Ammon's horn (tissue), 1 donor: ENCODE results near the gene PKHD1.
A peak's percentile ranks its signal among the peaks of the same experiment; 100 is the strongest.

Experiments used
- DNase-seq: peaks from one replicate; pipeline ENCODE4 v3.0.0-alpha.2; 2016; ENCODE audit warnings: low spot score

PKHD1 gene

DNA sequence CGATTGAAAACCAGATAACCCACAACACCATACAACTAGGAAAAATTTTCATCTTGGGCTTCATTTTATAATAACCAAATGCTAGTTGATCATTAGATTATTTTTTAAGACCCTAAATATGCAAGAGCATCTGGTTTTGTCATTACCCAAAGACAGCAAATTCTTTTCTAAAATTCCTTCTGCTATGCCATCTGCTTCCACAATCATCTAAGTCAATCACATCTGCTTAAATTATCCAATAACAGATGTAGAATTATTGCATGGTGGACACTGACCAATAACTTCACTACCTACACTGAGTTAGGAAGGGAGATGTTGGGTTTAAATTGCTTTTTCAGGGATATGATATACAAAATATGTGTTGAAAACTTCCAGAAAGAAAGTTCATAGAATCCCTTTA, 41.9 kb downstream of the PKHD1 start:
- no peak for DNase-seq

- DNase-seq: no peak
These were observed 42.4 kb downstream of the PKHD1 start for GRCh38 chr6:52045033-52045432.

DNA sequence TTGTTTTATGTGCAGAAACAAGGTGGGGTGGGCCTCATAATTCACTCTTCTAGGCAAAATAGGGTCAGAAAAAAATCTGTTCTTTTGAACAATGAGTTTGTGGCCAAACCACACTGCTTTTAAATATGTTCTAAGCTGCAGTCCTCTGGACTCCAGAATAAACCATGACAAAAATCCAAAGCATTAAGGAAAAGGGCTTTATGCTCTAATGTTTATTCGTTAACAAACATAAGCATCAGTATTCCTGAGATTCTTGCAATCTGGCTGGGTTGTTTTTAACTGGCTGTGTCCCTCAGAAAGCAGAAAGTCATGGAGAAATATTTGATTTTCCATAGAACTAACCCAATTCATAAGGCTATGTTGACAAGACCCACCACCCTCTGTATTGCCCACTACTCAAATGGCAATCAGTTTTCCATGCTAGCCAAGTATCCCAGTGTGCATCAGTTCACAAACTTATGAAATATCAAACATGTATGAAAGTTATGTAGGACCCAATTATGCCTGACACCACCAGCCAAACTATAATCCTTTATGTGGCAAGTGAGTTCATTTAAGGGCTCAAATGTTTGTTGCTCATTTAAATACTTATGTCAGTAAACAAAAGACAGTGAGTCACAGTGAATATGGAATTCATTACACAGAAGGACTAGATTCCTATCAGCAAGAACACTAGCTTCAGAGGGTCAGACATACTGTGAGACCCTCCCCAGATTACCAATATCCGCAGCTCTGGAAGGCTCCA, 45.1 kb downstream of the PKHD1 start:
- DNase-seq: no peak

GRCh38 chr6:52041134-52041533, 46.3 kb downstream of the PKHD1 start:
- no peak for DNase-seq

- no peak for DNase-seq
These were observed 59.7 kb downstream of the PKHD1 start for GRCh38 chr6:52027699-52028098.

- no peak for DNase-seq
These were observed 62.9 kb downstream of the PKHD1 start for GRCh38 chr6:52024451-52025068.

- no peak for DNase-seq
These were observed 64.7 kb downstream of the PKHD1 start for GRCh38 chr6:52022675-52023074.

DNA sequence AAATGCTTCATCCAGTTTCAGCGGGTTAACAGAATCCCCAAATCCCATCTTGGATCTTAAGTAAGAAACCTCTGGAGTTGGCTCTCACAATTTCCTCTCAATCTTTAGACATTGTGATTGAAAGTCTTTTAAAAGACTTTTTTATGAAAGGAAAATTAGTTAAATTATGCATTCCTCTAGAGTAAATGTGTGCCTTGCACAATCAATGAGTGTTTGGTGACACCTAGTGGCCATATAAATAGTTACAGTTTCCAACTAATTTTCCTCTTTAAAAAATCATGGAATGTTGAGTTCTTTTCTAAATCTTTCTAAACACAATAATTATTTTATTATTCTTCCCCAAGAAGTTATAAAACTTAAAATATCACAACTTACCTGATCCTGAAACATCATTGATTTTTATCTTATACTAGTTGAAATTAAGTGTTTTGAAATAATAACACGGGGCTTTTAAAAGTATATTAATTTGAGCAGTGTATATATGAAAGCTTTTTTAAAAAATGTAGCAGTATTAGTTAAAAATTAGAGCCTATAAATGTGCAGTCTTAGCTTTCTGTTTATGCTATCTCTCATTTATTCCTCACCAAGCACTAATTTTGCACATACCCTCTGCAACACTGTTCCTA, 66.4 kb downstream of the PKHD1 start:
- peak; percentile 47 for DNase-seq

GRCh38 chr6:52019881-52020280, 67.5 kb downstream of the PKHD1 start:
- no peak for DNase-seq

DNA sequence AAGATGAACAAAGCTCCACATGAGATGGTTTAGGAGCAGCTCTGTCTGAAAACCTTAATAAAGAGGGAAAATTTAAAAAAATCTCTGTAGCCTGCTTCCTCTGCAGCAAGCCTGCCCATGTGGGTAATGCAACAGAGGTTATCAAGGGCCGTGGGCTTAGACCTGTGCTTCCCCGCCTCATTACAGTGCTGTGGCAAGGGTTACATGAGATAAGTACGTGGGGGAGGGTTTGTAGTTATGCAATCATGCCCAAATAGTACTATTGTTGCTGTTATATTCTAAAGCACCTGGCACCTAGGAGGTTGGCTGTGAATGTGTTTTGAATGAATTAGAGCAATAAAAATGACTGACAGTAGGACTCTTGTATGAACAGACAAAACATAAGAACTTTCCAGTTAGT, 68.3 kb downstream of the PKHD1 start:
- DNase-seq: no peak

DNA sequence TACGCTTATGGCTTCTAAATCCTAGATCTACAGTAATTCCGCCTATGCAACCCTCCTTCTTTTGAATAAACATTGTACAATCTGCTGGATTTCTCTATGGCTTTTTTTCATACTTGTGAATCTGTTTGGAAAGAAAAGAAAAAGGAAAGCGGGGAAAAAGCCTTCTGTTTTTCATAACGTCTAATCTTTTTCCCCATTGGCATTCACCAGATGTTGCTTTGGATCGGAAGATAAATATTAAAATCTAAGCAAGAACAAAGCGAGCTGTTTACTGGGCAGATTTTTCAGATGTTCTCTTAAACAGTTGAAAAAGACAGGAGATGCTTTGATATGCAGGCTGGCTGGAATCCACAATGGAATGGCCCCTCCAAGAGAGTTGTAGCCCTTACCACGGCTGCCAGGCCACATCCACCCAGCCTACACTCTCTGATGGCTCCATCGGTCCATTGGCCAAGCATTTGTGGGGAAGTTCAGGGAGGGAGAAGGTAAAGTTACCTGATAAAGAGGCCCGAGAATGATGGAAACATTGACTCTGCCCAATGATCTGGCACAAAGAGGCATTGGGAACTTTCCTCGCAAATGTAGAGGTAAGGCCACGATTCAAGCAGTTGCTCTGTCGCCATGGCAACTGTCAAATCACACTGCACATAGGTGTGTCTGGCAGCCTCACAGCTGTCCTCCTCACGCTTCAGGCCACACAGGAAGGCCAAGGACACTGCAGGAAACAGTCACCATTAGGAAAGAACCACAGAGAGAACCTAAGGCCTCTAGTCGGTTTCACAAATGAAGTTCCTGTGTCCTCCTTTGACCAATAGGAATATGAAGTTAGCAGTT, 70.3 kb downstream of the PKHD1 start:
- DNase-seq: no peak

DNA sequence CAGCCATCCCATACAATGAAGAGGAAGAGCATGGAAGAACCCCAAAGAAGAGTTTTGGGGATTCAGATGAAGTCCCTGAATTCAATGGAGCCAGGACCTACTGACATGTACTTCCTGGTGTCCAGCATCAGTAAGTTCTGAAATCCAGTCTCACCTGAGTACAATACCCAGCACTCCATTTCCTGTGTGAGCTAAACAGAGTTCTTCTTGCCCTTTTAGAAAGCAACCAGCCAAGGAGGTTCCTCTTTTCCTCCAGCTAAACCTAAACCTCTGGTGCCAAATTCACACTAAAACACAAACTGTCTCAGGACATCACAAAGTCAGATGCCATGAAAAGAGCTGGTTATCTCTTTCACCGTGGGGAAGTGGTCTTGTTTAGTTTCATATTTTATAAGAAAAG, 71.5 kb downstream of the PKHD1 start:
- DNase-seq: no peak

DNA sequence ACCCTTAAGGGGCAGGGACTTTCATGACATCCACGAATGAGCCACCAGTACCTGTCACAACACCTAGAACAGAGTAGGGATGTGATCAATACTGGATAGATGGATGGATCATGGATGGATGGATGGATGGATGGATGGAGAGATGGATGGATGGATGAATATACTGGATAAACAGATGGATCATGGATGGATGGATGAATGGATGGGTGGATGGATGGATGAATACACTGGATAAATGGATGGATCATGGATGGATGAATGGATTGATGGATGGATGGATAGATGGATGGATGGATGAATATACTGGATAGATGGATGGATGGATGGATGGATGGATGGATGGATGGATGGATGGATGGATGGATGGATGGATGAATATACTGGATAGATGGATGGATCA, 73.0 kb downstream of the PKHD1 start:
- no peak for DNase-seq

GRCh38 chr6:52013035-52013434, 74.4 kb downstream of the PKHD1 start:
- DNase-seq: no peak

- no peak for DNase-seq
These were observed 74.8 kb downstream of the PKHD1 start for GRCh38 chr6:52012582-52012981.

DNA sequence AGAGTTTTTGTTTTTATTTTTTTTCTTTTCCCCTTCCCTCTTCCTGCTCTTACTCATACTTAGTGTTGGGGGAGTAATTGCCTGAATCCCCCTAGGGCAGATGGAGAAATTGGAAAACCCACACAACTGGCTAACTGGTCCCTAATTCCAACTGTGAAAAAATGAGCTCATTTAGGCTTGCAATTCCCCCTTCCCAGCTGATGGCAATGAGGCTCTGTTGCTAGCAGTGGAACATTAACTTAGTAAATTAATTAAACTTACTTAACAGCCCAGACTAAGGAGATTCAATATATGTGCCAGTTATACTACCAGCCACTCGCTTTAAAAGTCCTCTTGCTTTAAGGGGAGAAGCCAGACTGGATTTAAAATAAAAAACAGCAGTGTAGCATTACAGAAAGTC, 76.6 kb downstream of the PKHD1 start:
- DNase-seq: no peak

- no peak for DNase-seq
These were observed 77.3 kb downstream of the PKHD1 start for GRCh38 chr6:52010145-52010544.

- DNase-seq: no peak
These were observed 77.8 kb downstream of the PKHD1 start for GRCh38 chr6:52009466-52010140.

GRCh38 chr6:52000064-52000463, 87.3 kb downstream of the PKHD1 start:
- no peak for DNase-seq

GRCh38 chr6:51996296-51996947, 91.0 kb downstream of the PKHD1 start:
- no peak for DNase-seq

GRCh38 chr6:51995214-51995755, 92.1 kb downstream of the PKHD1 start:
- no peak for DNase-seq
